ENCODE data around the gene FCHSD2. TPM values are rescaled to one million over a fixed set of nuclear protein-coding genes. Genes with fewer than 3 reads are reported as not detected.

Gene FCHSD2
- total RNA-seq, 2 donors from 2014 or later: 12.1 to 20.9 TPM

DNA sequence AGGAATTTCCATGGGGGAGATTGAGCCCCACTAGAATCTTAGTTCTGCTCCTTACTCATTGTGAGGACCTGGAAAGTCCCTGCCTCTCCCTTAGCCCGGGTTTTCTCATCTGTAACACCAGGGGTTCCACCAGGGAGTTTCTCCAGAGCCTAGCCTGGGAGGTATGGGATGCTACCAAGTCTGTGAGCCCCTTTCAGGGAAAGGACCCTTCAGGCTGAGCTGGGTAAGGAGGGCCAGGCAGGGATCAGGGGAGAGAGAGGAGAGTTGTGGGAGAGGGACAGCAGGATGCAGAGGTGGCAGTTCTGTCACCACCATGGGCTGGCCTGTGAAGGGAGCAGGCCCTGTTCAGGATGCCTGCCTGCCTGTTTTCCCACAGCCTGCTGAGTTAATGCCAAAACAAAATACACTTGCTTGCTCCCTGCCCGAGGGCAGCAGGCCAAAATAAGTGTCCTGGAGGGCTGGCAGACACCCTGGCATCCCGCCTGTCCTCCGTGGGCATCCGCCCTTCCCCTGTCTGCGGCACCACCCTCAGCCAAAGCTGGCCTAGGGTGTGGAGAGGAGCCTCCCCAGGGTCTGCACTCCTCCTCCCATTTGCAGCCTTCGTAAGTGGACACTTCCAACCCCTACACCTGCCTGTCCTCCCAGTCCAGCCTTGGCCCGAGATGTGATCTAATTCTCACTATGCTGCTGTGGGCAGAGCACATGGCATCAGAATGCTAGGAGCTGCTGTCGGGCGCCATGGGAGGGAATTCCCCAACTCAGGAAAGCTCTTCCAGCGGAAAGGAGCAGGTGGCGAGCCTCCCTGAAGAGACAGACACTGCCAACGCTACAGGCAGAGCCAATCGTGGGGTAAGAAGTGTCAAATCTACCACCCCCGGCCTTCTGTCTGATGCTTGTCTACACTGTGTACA, 5.9 kb upstream of the FCHSD2 start:
- H3K9me3 ChIP-seq: no peaks in the 10 kb centered on the region
- no peak for DNase-seq
- H3K4me1 ChIP-seq: peaks cover 5% of the 10 kb centered on the region
- no peaks in the 10 kb centered on the region for H3K36me3 ChIP-seq
- TF ChIP-seq CTCF (IDR thresholded peaks at IDR 0.05): no peak
- H3K9ac ChIP-seq (ENCODE audit: low read depth in 2 of 2, low read length in 2 of 2): no peak overlapping the region
- H3K27ac ChIP-seq: no peak overlapping the region
- no peak overlapping the region for H3K4me3 ChIP-seq
- intact Hi-C loops (cut with DNase I): no loop called here
- no peaks in the 10 kb centered on the region for H3K27me3 ChIP-seq

DNA sequence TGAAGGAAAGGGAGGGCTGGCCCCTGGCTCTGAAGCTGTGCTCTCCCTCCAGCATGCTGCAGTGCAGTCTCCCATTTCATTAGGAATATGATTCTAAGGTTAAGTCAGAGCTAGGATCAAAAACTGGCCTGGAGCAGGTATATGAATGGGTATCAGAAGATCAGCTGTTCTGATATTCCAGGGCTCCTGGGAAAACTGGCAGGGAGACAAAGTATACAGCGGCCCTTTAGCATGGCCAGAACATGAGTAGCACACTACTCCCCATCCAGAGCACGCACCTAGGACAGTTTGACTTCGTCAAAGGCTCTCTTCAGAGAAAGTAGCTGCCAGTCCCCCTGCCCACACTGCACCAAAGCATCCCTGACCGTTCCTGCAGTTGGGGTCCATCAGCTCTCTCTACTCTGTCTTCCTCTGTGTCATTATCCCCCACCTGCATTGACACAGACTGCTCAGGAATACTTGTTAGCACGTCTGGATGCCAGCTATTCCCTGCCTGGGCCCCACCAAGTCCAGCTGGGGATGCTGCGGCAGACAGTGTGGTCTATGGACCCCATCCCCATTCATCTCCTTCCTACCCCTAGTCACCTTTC, 4.0 kb upstream of the FCHSD2 start:
- H3K9ac ChIP-seq (ENCODE audit: low read depth in 2 of 2, low read length in 2 of 2): no peak overlapping the region
- no peaks in the 10 kb centered on the region for H3K9me3 ChIP-seq
- H3K27ac ChIP-seq: no peak overlapping the region
- no peak for TF ChIP-seq CTCF (IDR thresholded peaks at IDR 0.05)
- H3K4me3 ChIP-seq: no peak overlapping the region
- H3K27me3 ChIP-seq: no peaks in the 10 kb centered on the region
- intact Hi-C loops (cut with DNase I): no loop called here
- no peaks in the 10 kb centered on the region for H3K36me3 ChIP-seq
- no peak for DNase-seq
- peaks cover 5% of the 10 kb centered on the region for H3K4me1 ChIP-seq

DNA sequence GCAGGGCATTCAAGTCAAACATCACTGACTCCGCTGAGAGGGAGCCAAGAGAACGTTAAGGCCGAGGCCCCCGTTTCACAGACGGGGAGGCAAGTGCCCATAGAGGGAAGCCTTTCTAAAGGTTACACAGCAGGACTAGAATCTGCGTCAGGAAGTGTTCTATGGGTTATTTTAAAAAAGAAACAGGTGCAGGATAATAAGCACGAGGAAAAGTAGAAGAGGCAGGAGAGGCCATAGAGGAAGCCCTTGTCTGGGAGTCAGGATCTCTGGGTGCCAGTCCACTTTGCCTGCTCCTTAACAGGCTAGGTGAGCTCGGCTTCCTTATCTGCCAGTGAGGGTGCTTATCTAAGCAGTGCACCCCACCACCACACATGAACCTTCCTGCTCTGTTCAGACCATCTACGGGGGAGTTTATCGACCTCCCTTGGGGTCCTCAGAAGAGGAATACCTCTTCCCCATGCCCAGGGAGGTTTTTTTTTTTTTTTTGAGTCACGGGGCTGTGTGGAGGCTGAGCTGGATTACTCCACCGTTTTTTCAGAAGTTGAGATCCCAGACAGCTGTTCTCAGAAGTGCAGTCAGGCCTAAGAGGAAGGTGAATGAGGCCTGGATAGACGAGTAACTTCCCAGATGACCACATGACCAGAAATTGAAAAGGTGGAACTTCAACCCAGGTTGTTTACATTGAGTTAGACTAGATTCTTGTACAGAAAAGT, 1.2 kb upstream of the FCHSD2 start:
- Histone ChIP-seq H3K9me3 (no peaks in the 10 kb centered on the region), H3K27me3 (no peaks in the 10 kb centered on the region), H3K4me3 (peak overlapping the region; percentile 80), H3K27ac (peak overlapping the region; percentile 91), H3K36me3 (no peaks in the 10 kb centered on the region), H3K9ac (ENCODE audit: low read depth in 2 of 2, low read length in 2 of 2) (peak overlapping the region; percentile 68 to 96), H3K4me1 (peaks cover 5% of the 10 kb centered on the region)
- TF ChIP-seq CTCF (IDR thresholded peaks at IDR 0.05): no peak
- intact Hi-C loops (cut with DNase I): no loop called here
- peak; percentile 43 for DNase-seq

GRCh38 chr11:73141309-73142127, 600 bp downstream of the FCHSD2 start:
- intact Hi-C loops (cut with DNase I): no loop called here
- H3K9me3 ChIP-seq: no peaks in the 10 kb centered on the region
- H3K4me1 ChIP-seq: peaks cover 5% of the 10 kb centered on the region
- H3K27ac ChIP-seq: peak overlapping the region; percentile 91
- H3K36me3 ChIP-seq: no peaks in the 10 kb centered on the region
- peak; percentile 72 for DNase-seq
- H3K4me3 ChIP-seq: peak overlapping the region; percentile 80
- H3K27me3 ChIP-seq: no peaks in the 10 kb centered on the region
- peak overlapping the region; percentile 80 to 96 for H3K9ac ChIP-seq (ENCODE audit: low read depth in 2 of 2, low read length in 2 of 2)
- TF ChIP-seq CTCF (IDR thresholded peaks at IDR 0.05): no peak

DNA sequence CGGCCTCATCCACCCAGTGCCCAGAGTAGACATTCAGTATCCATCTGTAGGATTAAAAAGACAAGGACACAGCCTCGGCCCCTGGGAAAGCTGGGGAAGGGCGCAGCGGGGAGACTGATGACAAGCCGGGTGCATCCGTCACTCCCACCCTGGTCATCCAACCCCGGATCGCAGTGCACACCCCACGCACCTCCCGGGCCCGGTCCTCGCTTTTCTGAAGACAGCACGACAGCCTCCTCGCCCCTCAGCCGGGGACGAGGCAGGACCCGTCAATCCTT, 1.1 kb downstream of the FCHSD2 start:
- peak; percentile 47 for DNase-seq
- peak overlapping the region; percentile 91 for H3K27ac ChIP-seq
- H3K9me3 ChIP-seq: no peaks in the 10 kb centered on the region
- peak overlapping the region; percentile 80 for H3K4me3 ChIP-seq
- intact Hi-C loops (cut with DNase I): no loop called here
- H3K27me3 ChIP-seq: no peaks in the 10 kb centered on the region
- peak overlapping the region; percentile 80 to 96 for H3K9ac ChIP-seq (ENCODE audit: low read depth in 2 of 2, low read length in 2 of 2)
- H3K36me3 ChIP-seq: no peaks in the 10 kb centered on the region
- TF ChIP-seq CTCF (IDR thresholded peaks at IDR 0.05): no peak
- H3K4me1 ChIP-seq: peaks cover 5% of the 10 kb centered on the region

Measured in colonic mucosa (tissue), 4 donors.